ENCODE measurements around the gene DAD1. TPM values are rescaled to one million over a fixed set of nuclear protein-coding genes. Genes with fewer than 3 reads are reported as not detected.

DAD1 gene
- total and polyA plus RNA-seq, 2 of the 8 experiments (the other 6 are each of a cell fraction or from before 2014, with no cell fraction given) = 131 to 440 TPM

DNA sequence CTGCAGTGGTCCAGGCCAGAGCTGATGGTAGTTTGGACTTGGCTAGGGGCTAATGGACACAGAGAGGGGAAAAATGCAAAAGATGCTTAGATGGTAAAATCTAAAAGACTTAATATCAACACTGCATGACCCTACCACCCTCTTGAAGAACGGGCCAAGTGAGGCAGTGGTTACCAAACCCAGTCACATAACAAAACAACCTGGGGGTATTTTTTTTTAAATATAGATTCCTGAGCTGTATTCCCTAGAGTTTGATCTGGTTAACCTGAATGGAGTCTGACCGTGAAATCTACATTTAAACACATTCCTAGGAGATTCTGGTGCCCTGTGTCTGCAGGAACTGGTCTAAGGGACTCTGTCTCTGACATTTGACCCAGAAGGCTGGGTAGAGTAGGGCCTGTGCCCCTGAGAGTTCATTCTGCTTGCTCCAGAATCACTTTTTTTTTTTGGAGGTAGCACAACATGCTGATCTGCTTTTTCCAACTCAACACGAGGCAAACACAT is 24.8 kb upstream of the DAD1 start (continued):
- TF ChIP-seq POLR2A (IDR thresholded peaks at IDR 0.05; ENCODE audit: control extremely low read depth in 1 of 2, low read depth in 2 of 2, low read length in 2 of 2) = no peak
- TF ChIP-seq SP4 (IDR thresholded peaks at IDR 0.05; ENCODE audit: low read length) = no peak
- no peak for TF ChIP-seq TAF1 (IDR thresholded peaks at IDR 0.05; ENCODE audit: low read depth, low read length)
- TF ChIP-seq EP300 (IDR thresholded peaks at IDR 0.05; ENCODE audit: borderline replicate concordance in 1 of 2, low read depth in 2 of 2, low read length in 2 of 2) = no peak
